Peyer's patch (tissue), 4 donors: ENCODE results near the gene ARMC3. TPM values are rescaled to one million over a fixed set of nuclear protein-coding genes. Genes with fewer than 3 reads are reported as not detected.

Source experiments
- DNase-seq, 3 donors: peaks; one replicate each; pipeline ENCODE4 v3.0.0-alpha.2; 2017 to 2019
- H3K27ac ChIP-seq, 4 donors: fragments of 200-600 bp; sonication (generic); one replicate each; pipeline ENCODE4 v1.5.1; 2016 to 2019
- H3K27me3 ChIP-seq, 2 donors: fragments of 200-600 bp; sonication (generic); one replicate each; pipeline ENCODE4 v1.5.1; 2019
- H3K36me3 ChIP-seq, 3 donors: fragments of 200-600 bp; sonication (generic); one replicate each; pipeline ENCODE4 v1.5.1; 2016 to 2019
- H3K4me1 ChIP-seq, 4 donors: fragments of 200-600 bp; sonication (generic); one replicate each; pipeline ENCODE4 v1.5.1; 2016 to 2019
- H3K4me3 ChIP-seq, 4 donors: fragments of 200-600 bp; sonication (generic); 1 replicate in 3 of 4; 2 replicates in 1 of 4; pipeline ENCODE4 v1.5.1; 2016 to 2019; ENCODE audit warnings: mild to moderate bottlenecking in 1 of 4
- H3K9me3 ChIP-seq, 4 donors: fragments of 200-600 bp; sonication (generic); one replicate each; pipeline ENCODE4 v1.5.1; 2016 to 2019; ENCODE audit warnings: mild to moderate bottlenecking in 1 of 4
- POLR2A ChIP-seq, 2 donors: fragments of 450-650 bp; IDR thresholded peaks; one replicate each; pipeline ENCODE4 v1.5.1; 2017; ENCODE audit warnings: antibody characterized with exemption in 2 of 2, mild to moderate bottlenecking in 2 of 2, moderate library complexity in 2 of 2
- total RNA-seq, 4 donors: library from RNA; depleted of rRNA; stranded (reverse); fragments of >200 nt; gene quantifications; one replicate each; pipeline ENCODE4 v1.1.0, GENCODE V29; 2016
- TF ChIP-seq, protein P1 (sequence below), 6 experiments: fragments of 450-650 bp in 4 of 6; fragments of 200-600 bp in 2 of 6; sonication (generic) in 1 of 6; IDR thresholded peaks; one replicate each; pipeline ENCODE4 v1.5.1; 2017 to 2019; ENCODE audit warnings: antibody characterized with exemption in 6 of 6, mild to moderate bottlenecking in 3 of 6, moderate library complexity in 1 of 6

Gene ARMC3
- total RNA-seq, 4 donors from 2014 or later: not detected

DNA sequence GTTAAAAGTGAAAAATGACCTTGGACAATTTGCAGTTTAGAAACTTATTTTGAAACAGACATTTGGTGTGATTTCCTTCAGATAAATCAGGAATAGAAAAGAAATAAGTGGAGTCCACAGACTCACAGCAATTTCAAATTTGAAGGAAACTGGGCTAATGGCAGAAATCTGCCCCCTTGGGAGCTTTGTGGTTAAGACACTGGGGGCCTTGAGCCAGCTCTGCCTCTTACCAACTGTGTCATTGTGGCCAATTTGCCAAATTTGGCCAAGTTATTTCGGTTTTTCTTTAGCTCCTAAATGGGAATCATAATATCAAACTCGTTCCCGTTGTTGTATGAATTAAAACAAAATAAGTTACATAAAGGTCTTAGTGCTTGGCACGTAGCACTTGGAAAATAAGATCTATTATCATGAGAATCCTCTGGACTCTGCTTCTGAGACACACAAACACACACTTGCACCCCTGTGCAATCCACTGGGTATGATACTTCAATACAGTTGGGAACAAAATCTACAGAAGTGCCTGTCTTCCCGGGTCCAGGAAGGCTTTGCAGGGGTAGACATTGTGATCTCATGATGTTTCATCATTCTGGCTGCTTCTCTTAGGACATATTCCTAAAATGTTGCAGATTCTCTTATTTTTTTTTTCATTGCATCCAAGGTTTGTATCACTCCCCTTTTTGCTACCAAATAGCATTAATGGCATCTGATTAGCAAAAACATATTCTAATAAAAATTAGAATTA is 4.9 kb downstream of the ARMC3 start:
- no peaks in the 10 kb centered on the region for H3K9me3 ChIP-seq
- no peak for DNase-seq
- H3K4me3 ChIP-seq: no peak overlapping the region
- H3K4me1 ChIP-seq: peaks cover 0 to 2% (median 0%) of the 10 kb centered on the region in 4 donors
- no peak overlapping the region for H3K27ac ChIP-seq
- TF ChIP-seq, protein P1, sequence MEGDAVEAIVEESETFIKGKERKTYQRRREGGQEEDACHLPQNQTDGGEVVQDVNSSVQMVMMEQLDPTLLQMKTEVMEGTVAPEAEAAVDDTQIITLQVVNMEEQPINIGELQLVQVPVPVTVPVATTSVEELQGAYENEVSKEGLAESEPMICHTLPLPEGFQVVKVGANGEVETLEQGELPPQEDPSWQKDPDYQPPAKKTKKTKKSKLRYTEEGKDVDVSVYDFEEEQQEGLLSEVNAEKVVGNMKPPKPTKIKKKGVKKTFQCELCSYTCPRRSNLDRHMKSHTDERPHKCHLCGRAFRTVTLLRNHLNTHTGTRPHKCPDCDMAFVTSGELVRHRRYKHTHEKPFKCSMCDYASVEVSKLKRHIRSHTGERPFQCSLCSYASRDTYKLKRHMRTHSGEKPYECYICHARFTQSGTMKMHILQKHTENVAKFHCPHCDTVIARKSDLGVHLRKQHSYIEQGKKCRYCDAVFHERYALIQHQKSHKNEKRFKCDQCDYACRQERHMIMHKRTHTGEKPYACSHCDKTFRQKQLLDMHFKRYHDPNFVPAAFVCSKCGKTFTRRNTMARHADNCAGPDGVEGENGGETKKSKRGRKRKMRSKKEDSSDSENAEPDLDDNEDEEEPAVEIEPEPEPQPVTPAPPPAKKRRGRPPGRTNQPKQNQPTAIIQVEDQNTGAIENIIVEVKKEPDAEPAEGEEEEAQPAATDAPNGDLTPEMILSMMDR (IDR thresholded peaks at IDR 0.05): no peak
- no peak for TF ChIP-seq POLR2A (IDR thresholded peaks at IDR 0.05)
- no peaks in the 10 kb centered on the region for H3K36me3 ChIP-seq
- H3K27me3 ChIP-seq: no peaks in the 10 kb centered on the region

DNA sequence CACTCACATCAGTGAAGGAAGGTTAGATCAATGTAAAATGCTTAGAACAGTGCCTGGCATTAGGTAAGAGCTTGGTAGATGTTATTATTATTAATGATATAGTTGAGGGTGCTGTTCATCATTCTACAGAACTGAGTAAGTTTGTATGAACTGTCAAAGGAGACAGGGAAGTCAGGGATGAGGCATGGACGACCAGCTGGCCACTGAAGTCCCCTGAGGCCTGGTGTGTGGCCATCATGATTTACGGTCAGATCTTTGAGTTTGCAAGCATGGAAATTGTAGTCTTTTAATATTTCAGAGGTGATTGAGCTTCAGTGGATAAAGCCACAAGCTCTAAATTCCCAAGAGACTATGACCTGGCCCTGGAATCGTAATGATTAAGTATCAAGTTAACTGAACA is 6.9 kb downstream of the ARMC3 start:
- no peaks in the 10 kb centered on the region for H3K9me3 ChIP-seq
- H3K27ac ChIP-seq: no peak overlapping the region
- TF ChIP-seq, protein P1 (IDR thresholded peaks at IDR 0.05): no peak
- TF ChIP-seq POLR2A (IDR thresholded peaks at IDR 0.05): no peak
- no peaks in the 10 kb centered on the region for H3K36me3 ChIP-seq
- no peaks in the 10 kb centered on the region for H3K4me1 ChIP-seq
- no peak overlapping the region for H3K4me3 ChIP-seq
- no peak for DNase-seq
- no peaks in the 10 kb centered on the region for H3K27me3 ChIP-seq

DNA sequence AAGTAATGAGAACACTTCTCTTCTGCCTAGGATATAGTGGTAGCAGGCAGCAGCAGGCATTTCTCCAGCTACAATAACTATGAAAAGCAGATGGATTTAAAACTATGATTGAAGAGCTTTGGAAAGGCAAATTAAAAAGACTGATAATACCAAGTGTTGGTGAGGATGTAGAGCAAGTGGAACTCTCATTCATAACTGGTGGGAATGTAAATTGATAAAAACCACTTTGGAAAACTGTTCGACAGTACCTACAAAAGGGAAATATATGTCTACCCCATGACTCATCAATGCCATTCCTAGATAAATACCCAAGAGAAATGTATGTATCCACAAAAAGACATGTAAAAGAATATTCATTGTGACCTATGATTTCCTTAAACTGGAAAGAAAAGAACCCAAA is 14.6 kb downstream of the ARMC3 start:
- TF ChIP-seq, protein P1 (IDR thresholded peaks at IDR 0.05): no peak
- no peak for TF ChIP-seq POLR2A (IDR thresholded peaks at IDR 0.05)
- Histone ChIP-seq H3K4me3 (no peak overlapping the region), H3K4me1 (no peaks in the 10 kb centered on the region), H3K9me3 (no peaks in the 10 kb centered on the region), H3K27me3 (no peaks in the 10 kb centered on the region), H3K27ac (no peak overlapping the region), H3K36me3 (no peaks in the 10 kb centered on the region)
- no peak for DNase-seq

DNA sequence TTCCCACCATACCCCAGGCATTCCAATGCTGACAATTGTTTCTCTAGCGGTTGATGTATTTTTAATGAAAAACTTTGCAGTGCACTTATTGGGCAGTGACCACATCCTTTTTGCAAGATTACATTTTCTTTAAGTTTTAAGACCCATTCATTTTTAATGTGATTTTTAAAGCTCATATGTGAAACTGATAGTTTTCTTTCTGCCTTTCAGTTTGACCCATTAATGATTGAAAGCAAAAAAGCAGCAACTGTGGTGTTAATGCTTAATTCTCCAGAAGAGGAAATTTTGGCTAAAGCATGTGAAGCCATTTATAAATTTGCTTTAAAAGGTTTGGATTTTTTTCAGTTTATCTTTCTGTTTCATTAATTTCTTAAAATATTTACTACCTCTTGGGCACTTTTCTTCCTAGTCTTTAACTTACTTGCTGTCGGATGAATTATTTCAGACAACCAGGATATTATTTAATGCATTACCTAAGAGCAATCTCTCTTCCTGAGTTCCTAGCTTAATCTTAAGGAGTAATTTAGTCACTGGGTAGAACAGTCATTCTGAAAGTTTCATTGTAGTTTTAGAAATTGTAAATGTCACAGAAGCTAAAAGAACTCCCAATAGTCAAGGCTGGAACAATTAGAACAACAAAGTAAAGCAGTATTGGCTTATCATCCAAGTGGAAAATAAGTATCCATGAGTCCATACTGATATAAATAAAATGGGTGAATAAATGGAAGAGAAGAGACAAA is 18.3 kb downstream of the ARMC3 start:
- no peak for DNase-seq
- TF ChIP-seq, protein P1 (IDR thresholded peaks at IDR 0.05): no peak
- no peak for TF ChIP-seq POLR2A (IDR thresholded peaks at IDR 0.05)
- Histone ChIP-seq H3K4me1 (no peaks in the 10 kb centered on the region), H3K4me3 (no peak overlapping the region), H3K27me3 (no peaks in the 10 kb centered on the region), H3K9me3 (no peaks in the 10 kb centered on the region), H3K36me3 (no peaks in the 10 kb centered on the region), H3K27ac (no peak overlapping the region)

DNA sequence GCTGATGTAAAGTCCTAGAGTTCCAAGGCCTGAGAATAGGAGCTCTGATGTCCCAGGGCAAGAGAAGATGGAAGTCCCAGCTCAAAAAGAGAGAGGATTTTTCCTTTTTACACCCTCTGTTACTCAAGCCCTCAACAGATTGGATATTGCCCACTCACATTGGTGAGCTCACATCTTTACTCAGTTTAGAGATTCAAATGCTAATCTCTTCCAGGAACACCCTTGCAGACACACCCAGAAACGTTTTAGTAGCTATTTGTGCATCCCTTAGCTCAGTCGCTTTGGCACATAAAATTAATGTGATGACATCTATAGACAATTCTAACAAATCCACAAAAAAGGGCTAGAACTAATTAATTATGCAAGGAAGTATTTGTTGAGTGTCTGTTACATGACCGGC is 27.1 kb downstream of the ARMC3 start:
- no peaks in the 10 kb centered on the region for H3K36me3 ChIP-seq
- H3K4me3 ChIP-seq: no peak overlapping the region
- no peak for DNase-seq
- no peaks in the 10 kb centered on the region for H3K27me3 ChIP-seq
- no peak for TF ChIP-seq POLR2A (IDR thresholded peaks at IDR 0.05)
- TF ChIP-seq, protein P1 (IDR thresholded peaks at IDR 0.05): no peak
- no peaks in the 10 kb centered on the region for H3K9me3 ChIP-seq
- H3K27ac ChIP-seq: no peak overlapping the region
- no peaks in the 10 kb centered on the region for H3K4me1 ChIP-seq
